K562 (cell line): ENCODE data around the gene PDE4D. TPM values are rescaled to one million over a fixed set of nuclear protein-coding genes. Genes with fewer than 3 reads are reported as not detected.

Experiments used
- ATAC-seq: fragments of 200-7000 bp; cut with Tn5 transposase; 3 replicates; pipeline ENCODE4 v1.9.1; 2020; ENCODE audit warnings: moderate library complexity
- BruUV-seq: library from RNA; stranded (reverse); fragments of 400-500 nt; replicated peaks from 2 replicates; lab custom pipeline; 2021; lab: Mats Ljungman, UMichigan
- CTCF ChIA-PET: fragments of 300-600 bp; formaldehyde crosslinking; extraction: SDS; loops from one replicate; lab custom pipeline; 2021; ENCODE audit warnings: low intra/inter-chr PET ratio; lab: Yijun Ruan, JAX
- POLR2A ChIA-PET: fragments of 300-600, 350-650 bp; sonication (Branson Sonifier 250); formaldehyde crosslinking; extraction: SDS; loops from one replicate; lab custom pipeline; 2021; ENCODE audit warnings: antibody characterized with exemption, inconsistent platforms; lab: Yijun Ruan, JAX
- DNase-seq, 4 experiments: peaks; one replicate each; pipeline versions ENCODE4 v3.0.0 to v3.0.0-alpha.2; 2011 to 2018; ENCODE audit warnings: low spot score in 3 of 4, mixed read lengths in 3 of 4; ENCODE audit errors: extremely low read depth in 1 of 4
- FAIRE-seq: peaks from 2 replicates; lab custom pipeline; 2011; peaks lifted over from hg19 to GRCh38; lab: Jason Lieb, UNC
- H2AFZ ChIP-seq: 2 replicates; pipeline ENCODE4 v1.6.0; 2011; ENCODE audit warnings: low read depth, low read length, control low read depth, inconsistent platforms
- H3K27ac ChIP-seq: fragments of 200-600 bp; 3 replicates; pipeline ENCODE4 v1.8.0; 2011; ENCODE audit warnings: low read depth, mild to moderate bottlenecking, control low read depth, inconsistent platforms, low read length, moderate library complexity, mixed read lengths; ENCODE audit errors: extremely low read depth
- H3K27me3 ChIP-seq, 2 experiments: fragments of 300-600 bp in 1 of 2; 2 replicates in 1 of 2; 3 replicates in 1 of 2; pipeline versions ENCODE4 v1.6.0 to v1.8.0; 2011; ENCODE audit warnings: inconsistent platforms in 2 of 2, low read length in 2 of 2, mild to moderate bottlenecking in 1 of 2, mixed read lengths in 1 of 2, moderate library complexity in 1 of 2; ENCODE audit not compliant: control insufficient read depth in 2 of 2, insufficient read depth in 2 of 2
- H3K36me3 ChIP-seq: fragments of 300-600 bp; 3 replicates; pipeline ENCODE4 v1.8.0; 2011; ENCODE audit warnings: mild to moderate bottlenecking, low read length, inconsistent platforms; ENCODE audit not compliant: control insufficient read depth, insufficient read depth
- H3K4me1 ChIP-seq, 2 experiments: fragments of 200-600 bp in 1 of 2; replicated peaks in 1 of 2; 2 replicates in 1 of 2; 3 replicates in 1 of 2; pipeline versions ENCODE4 v1.5.1 to v1.8.0; 2011; ENCODE audit warnings: inconsistent platforms in 2 of 2, low read length in 2 of 2, mild to moderate bottlenecking in 1 of 2, mixed read lengths in 1 of 2, moderate library complexity in 1 of 2; ENCODE audit not compliant: control insufficient read depth in 2 of 2, insufficient read depth in 2 of 2
- H3K4me2 ChIP-seq: 2 replicates; pipeline ENCODE4 v1.6.1; 2011; ENCODE audit warnings: low read length, control low read depth, inconsistent platforms, mixed read lengths; ENCODE audit not compliant: insufficient read depth
- H3K4me3 ChIP-seq: fragments of 200-600 bp; sonication (generic), shearing (Covaris generic); 2 replicates; pipeline ENCODE4 v1.5.1; 2016; ENCODE audit warnings: control low read depth, inconsistent platforms
- H3K79me2 ChIP-seq: fragments of 200-600 bp; 3 replicates; pipeline ENCODE4 v1.8.0; 2011; ENCODE audit warnings: low read length, inconsistent platforms; ENCODE audit not compliant: control insufficient read depth, insufficient read depth
- H3K9ac ChIP-seq, 2 experiments: 2 replicates each; pipeline versions ENCODE4 v1.6.0 to v1.6.1; 2011; ENCODE audit warnings: low read depth in 2 of 2, low read length in 2 of 2, control low read depth in 1 of 2, inconsistent platforms in 1 of 2, mild to moderate bottlenecking in 1 of 2, mixed read lengths in 1 of 2; ENCODE audit not compliant: insufficient read depth in 1 of 2
- H3K9me1 ChIP-seq: one replicate; pipeline ENCODE4 v1.6.0; 2011; ENCODE audit warnings: inconsistent platforms, mild to moderate bottlenecking, low read length, moderate library complexity; ENCODE audit not compliant: control insufficient read depth, insufficient read depth
- H3K9me3 ChIP-seq: replicated peaks from 2 replicates; pipeline ENCODE4 v1.5.1; 2011; ENCODE audit warnings: low read depth, low read length, inconsistent platforms; ENCODE audit not compliant: control insufficient read depth, insufficient read depth
- H4K20me1 ChIP-seq: replicated peaks from 2 replicates; pipeline ENCODE4 v1.6.1; 2011; ENCODE audit warnings: low read length, inconsistent platforms, mixed read lengths; ENCODE audit not compliant: control insufficient read depth, insufficient read depth
- BRF2 ChIP-seq: IDR thresholded peaks from 3 replicates; pipeline ENCODE4 v1.6.1; 2011; ENCODE audit warnings: borderline replicate concordance, mild to moderate bottlenecking; ENCODE audit not compliant: insufficient read length, insufficient read depth
- E2F6 ChIP-seq, 2 experiments: IDR thresholded peaks; 2 replicates each; pipeline ENCODE4 v1.6.1; 2011; ENCODE audit warnings: borderline replicate concordance in 1 of 2, control low read depth in 1 of 2, low read depth in 1 of 2, low read length in 1 of 2, mild to moderate bottlenecking in 1 of 2, mixed read lengths in 1 of 2, moderate library complexity in 1 of 2; ENCODE audit not compliant: insufficient read depth in 1 of 2, insufficient read length in 1 of 2, poor library complexity in 1 of 2, severe bottlenecking in 1 of 2; ENCODE audit errors: extremely low read depth in 1 of 2
- EWSR1 ChIP-seq: fragments of 450-650 bp; IDR thresholded peaks from 2 replicates; pipeline ENCODE4 v1.6.1; 2018; ENCODE audit warnings: borderline replicate concordance, mild to moderate bottlenecking, low read depth, moderate library complexity; ENCODE audit not compliant: partially characterized antibody
- NFATC3 ChIP-seq: fragments of 450-650 bp; IDR thresholded peaks from 2 replicates; pipeline ENCODE4 v1.6.1; 2017; ENCODE audit warnings: mild to moderate bottlenecking
- NFIC ChIP-seq: fragments of 450-650 bp; IDR thresholded peaks from 2 replicates; pipeline ENCODE4 v1.6.1; 2017; ENCODE audit warnings: mild to moderate bottlenecking, inconsistent platforms
- NFIX ChIP-seq: fragments of 250-450 bp; sonication (Bioruptor Pico); IDR thresholded peaks from 2 replicates; pipeline ENCODE4 v1.4.0; 2020; ENCODE audit warnings: low read depth, mild to moderate bottlenecking, moderate library complexity
- PATZ1 ChIP-seq: fragments of 250-450 bp; sonication (Bioruptor Pico); IDR thresholded peaks from 2 replicates; pipeline ENCODE4 v1.5.0; 2020; ENCODE audit warnings: mild to moderate bottlenecking, borderline replicate concordance
- POLR2B ChIP-seq: fragments of 450-650 bp; IDR thresholded peaks from 2 replicates; pipeline ENCODE4 v1.6.1; 2018; ENCODE audit warnings: low read depth; ENCODE audit not compliant: partially characterized antibody
- RBM17 ChIP-seq: fragments of 200-400 bp; formaldehyde crosslinking; IDR thresholded peaks from 2 replicates; pipeline ENCODE4 v1.6.1; 2017; ENCODE audit warnings: low read depth, mild to moderate bottlenecking, low read length, borderline replicate concordance
- SRF ChIP-seq, 2 experiments: fragments of 250-450, 450-650 bp in 1 of 2; sonication (Bioruptor Pico) in 1 of 2; sonication (generic) in 1 of 2; formaldehyde crosslinking; IDR thresholded peaks; 2 replicates each; pipeline versions ENCODE4 v1.5.0 to v1.5.1; 2020 to 2022; ENCODE audit warnings: mild to moderate bottlenecking in 1 of 2, missing genetic modification reagents in 1 of 2
- THRA ChIP-seq: fragments of 450-650 bp; IDR thresholded peaks from 2 replicates; pipeline ENCODE4 v1.6.1; 2017; ENCODE audit warnings: mild to moderate bottlenecking, moderate library complexity
- ZNF282 ChIP-seq: sonication (generic); formaldehyde crosslinking; IDR thresholded peaks from 2 replicates; pipeline ENCODE4 v1.8.1; 2023; ENCODE audit warnings: missing genetic modification reagents
- ZNF384 ChIP-seq: IDR thresholded peaks from 2 replicates; pipeline ENCODE4 v1.6.1; 2012; ENCODE audit warnings: low read depth, low read length, improper control_type of control experiment
- ZNF507 ChIP-seq: conservative IDR thresholded peaks from 2 replicates; pipeline ENCODE4 v1.6.1; 2017; ENCODE audit warnings: missing genetic modification characterization, missing compliant biosample characterization
- ZNF707 ChIP-seq: fragments of 250-450 bp; sonication (Bioruptor Pico); conservative IDR thresholded peaks from 2 replicates; pipeline ENCODE4 v1.8.0; 2022; ENCODE audit warnings: inconsistent platforms, mild to moderate bottlenecking, moderate library complexity
- ZZZ3 ChIP-seq: fragments of 450-650 bp; IDR thresholded peaks from 2 replicates; pipeline ENCODE4 v1.6.1; 2016; ENCODE audit warnings: antibody characterized with exemption, mild to moderate bottlenecking, moderate library complexity
- WGBS: fragments of 100-300 bp; shearing (Covaris generic); methylation state at CpG from one replicate; pipeline ENCODE4 v1.1.6; 2016; ENCODE audit warnings: low coverage, mixed read lengths; ENCODE audit not compliant: insufficient coverage; ENCODE audit errors: missing lambda C conversion rate; 5-methylcytosine and 5-hydroxymethylcytosine counted together
- in situ Hi-C: fragments of 300-500 bp; cut with MboI; formaldehyde crosslinking; loops from 4 replicates; pipeline ENCODE4 v1.15.0; 2018; ENCODE audit warnings: inconsistent platforms, mixed read lengths
- intact Hi-C: fragments of 100-400 bp; cut with micrococcal nuclease; formaldehyde crosslinking; loops from 2 replicates; pipeline ENCODE4 v1.14.2; 2022
- polyA plus RNA-seq, 8 experiments: library from polyadenylated mRNA; depleted of rRNA in 4 of 8; stranded (reverse) in 5 of 8; unstranded in 3 of 8; fragments of >200 nt; fragmentation: Nextera tagmentation in 2 of 8; fragmentation: Illumina TruSeq in 1 of 8; extraction: Ambion mirVana in 2 of 8; extraction: Trizol in 1 of 8; gene quantifications; 2 replicates each; pipeline versions ENCODE4 v1.2.1 to v1.2.3, GENCODE V29; 2011 to 2014; ENCODE audit warnings: inconsistent platforms in 1 of 8, missing spikeins in 1 of 8
- total RNA-seq, 7 experiments: library from RNA; depleted of rRNA in 6 of 7; stranded (reverse); fragments of >200 nt in 6 of 7; fragmentation: Illumina TruSeq in 2 of 7; extraction: Trizol in 2 of 7; gene quantifications; 2 replicates each; pipeline versions ENCODE4 v1.2.1 to v1.2.3, GENCODE V29; 2011 to 2021; ENCODE audit warnings: low replicate concordance in 1 of 7

Gene PDE4D
- total and polyA plus RNA-seq, 9 of the 15 experiments (the other 6 are each of a cell fraction or from before 2014, with no cell fraction given), result 0.04 to 0.46 (median 0.13) TPM

- TF ChIP-seq RBM17, result no peak
- TF ChIP-seq E2F6 (IDR thresholded peaks at IDR 0.05; ENCODE audit: borderline replicate concordance in 1 of 2, extremely low read depth in 1 of 2, insufficient read depth in 1 of 2, insufficient read length in 1 of 2, low read depth in 1 of 2, low read length in 1 of 2, poor library complexity in 1 of 2, severe bottlenecking in 1 of 2), result no peak
Observed at GRCh38 chr5:59109383-59109782, 784.1 kb downstream of the PDE4D start (continued).

- H3K27me3 ChIP-seq, result no peaks in the 10 kb centered on the region
- H3K27ac ChIP-seq, result no peak overlapping the region
- no peak overlapping the region for H2AFZ ChIP-seq
- no peaks in the 10 kb centered on the region for H3K4me1 ChIP-seq
- intact Hi-C loops (no loop called here), in situ Hi-C loops (no loop called here)
- no peaks in the 10 kb centered on the region for H4K20me1 ChIP-seq
- no peak overlapping the region for H3K4me2 ChIP-seq
- no peaks in the 10 kb centered on the region for H3K36me3 ChIP-seq
- no peak overlapping the region for H3K9ac ChIP-seq
- H3K79me2 ChIP-seq, result no peaks in the 10 kb centered on the region
- POLR2A ChIA-PET, result no interaction called here
- BruUV-seq, result no TSS peak
- H3K9me3 ChIP-seq, result no peaks in the 10 kb centered on the region
- no peak for ATAC-seq
- no peak for DNase-seq
- no peak for FAIRE-seq
- no peak overlapping the region for H3K4me3 ChIP-seq
- WGBS, result 0% methylated on average over 2 of the region's 2 CpGs
- H3K9me1 ChIP-seq, result no peaks in the 10 kb centered on the region
- TF ChIP-seq ZNF707 (no peak), PATZ1 (CRISPR knock-in tag) (no peak), POLR2B (no peak), ZNF507 (no peak), NFIC (peak; percentile 88), ZNF282 (CRISPR knock-in tag) (no peak), EWSR1 (no peak), THRA (no peak), ZZZ3 (no peak), ZNF384 (no peak), SRF (CRISPR knock-in tag; IDR thresholded peaks at IDR 0.05) (no peak), NFIX (peak; percentile 64), NFATC3 (no peak), BRF2 (no peak)
- TF ChIP-seq, all 486 proteins: peak for 2
- CTCF ChIA-PET, result no interaction called here
Observed at GRCh38 chr5:59107692-59108091, 785.8 kb downstream of the PDE4D start.
